GM18502 (cell line): ENCODE measurements around the gene TMEM255B.
"Not testable (repeated sequence)": the region's sequence is repeated elsewhere in the genome, so short reads cannot be mapped to it uniquely, and the experiment has no call there.

Source experiments
- ATAC-seq: cut with Tn5 transposase; IDR thresholded peaks from one replicate; pipeline ENCODE4 v1.9.1; 2021; ENCODE audit warnings: mild to moderate bottlenecking; ENCODE audit not compliant: unreplicated experiment, poor library complexity

Gene TMEM255B

DNA sequence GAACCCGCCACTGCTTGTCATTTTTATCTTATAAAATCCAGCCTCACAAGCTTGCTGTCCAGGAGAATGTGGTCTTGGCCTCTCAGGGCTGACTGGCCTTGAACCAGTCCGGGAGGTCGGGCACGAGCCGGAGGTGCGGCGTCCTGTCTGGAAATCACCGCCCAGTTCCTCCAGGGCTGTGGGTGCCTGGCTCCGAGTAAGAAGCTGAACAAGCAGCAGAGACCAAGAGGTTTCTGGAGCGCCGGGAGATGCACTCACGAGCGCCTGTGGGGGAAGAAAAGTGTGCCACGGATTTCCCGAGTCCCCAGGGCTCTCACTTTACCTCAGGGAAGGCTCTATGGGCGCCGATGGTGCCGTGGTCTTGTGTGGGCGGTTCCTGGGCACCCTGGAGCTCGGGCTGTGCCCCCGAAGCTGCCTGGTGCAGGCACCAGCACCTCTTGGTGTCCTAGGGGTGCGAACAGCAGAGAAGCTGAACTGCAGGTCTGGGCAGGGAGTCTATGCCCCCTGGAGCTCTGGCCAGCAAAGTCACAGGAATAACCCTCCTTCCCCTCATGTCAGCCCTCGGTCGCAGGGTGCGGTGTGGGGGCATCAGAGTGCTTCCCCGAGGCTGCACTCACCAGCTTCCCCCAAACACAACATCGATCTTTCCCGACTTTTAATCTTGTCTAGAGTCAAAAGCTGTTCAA lies 54.9 kb downstream of the TMEM255B start:
- ATAC-seq: no peak

DNA sequence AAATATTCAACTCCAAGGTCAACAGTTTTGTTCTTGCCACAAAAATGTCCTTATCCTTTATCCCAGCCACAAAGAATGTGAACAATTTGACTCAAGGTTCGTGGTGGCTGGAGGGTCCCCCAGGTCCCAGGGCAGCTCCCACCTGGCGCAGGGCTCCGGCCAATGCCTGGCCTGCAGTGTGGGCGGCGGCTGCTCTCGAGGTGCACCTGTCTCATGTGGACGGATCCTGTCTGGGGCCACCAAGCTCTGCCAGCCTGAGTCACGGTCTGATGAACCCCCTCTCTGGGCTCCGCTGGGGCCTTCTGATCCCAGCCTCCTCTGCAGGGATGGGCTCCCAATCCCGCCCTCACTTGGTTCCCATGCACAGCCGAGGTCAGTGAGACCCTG lies 55.4 kb downstream of the TMEM255B start:
- no peak for ATAC-seq

DNA sequence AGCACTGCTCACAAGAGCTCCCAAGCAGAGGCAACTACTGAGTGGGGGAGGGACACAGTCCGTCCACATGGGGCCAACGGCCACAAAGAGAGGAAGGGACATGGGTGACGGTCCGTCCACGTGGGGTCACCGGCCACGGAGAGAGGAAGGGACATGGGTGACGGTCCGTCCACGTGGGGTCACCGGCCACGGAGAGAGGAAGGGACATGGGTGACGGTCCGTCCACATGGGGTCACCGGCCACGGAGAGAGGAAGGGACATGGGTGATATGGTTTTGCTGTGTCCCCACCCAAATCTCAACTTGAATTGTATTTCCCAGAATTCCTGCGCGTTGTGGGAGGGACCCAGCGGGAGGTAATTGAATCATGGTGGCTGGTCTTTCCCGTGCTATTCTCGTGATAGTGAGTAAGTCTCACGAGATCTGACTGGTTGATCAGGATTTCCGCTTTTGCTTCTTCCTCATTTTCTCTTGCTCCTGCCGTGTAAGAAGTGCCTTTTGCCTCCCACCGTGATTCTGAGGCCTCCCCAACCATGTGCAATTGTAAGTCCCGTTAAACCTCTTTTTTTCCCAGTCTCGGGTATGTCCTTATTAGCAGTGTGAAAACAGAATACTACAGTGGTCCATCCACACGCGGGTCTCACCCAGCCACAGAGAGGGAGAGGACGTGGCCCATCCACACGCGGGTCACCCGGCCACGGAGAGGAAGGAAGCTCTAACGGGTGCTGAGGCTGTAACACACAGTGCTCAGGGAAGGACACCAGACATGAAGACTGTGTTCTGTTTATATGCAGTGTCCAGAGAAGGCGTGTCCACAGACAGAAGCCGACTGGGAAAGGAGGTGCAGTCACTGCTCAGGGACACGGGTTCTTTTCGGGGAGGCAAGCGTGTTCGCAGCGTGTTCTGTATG lies 56.4 kb downstream of the TMEM255B start:
- ATAC-seq: peak; percentile 53

DNA sequence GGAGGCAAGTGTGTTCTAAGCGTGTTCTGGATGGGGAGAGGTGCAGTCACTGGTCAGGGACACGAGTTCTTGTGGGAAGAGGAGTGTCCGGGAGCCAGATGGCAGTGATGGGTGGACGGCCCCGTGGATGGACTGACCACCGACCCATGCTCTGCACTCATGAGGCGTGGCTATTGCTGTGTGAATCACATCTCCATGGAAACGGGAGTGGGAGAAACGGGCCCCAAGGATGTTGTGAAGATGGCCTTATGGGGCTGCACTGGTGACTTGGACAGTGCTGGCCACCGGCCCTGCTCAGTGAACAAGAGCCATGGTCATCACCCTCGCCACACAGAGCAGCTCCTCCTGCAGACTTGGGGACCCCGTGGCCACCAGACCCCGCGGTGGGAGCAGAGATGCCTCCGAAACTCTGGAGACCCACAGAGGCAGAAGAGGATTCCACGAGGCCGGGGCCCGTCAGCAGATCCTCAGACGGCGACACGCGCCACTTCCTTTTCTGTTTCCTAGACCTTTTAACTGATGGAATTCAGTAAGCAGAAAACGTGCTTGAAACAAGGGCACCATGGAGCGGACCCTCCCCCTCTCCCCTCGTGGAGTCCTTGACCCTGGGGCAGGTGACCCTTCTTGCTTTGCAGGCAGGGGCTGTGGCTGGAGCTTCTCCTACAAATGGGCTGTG lies 57.4 kb downstream of the TMEM255B start:
- ATAC-seq: no peak

DNA sequence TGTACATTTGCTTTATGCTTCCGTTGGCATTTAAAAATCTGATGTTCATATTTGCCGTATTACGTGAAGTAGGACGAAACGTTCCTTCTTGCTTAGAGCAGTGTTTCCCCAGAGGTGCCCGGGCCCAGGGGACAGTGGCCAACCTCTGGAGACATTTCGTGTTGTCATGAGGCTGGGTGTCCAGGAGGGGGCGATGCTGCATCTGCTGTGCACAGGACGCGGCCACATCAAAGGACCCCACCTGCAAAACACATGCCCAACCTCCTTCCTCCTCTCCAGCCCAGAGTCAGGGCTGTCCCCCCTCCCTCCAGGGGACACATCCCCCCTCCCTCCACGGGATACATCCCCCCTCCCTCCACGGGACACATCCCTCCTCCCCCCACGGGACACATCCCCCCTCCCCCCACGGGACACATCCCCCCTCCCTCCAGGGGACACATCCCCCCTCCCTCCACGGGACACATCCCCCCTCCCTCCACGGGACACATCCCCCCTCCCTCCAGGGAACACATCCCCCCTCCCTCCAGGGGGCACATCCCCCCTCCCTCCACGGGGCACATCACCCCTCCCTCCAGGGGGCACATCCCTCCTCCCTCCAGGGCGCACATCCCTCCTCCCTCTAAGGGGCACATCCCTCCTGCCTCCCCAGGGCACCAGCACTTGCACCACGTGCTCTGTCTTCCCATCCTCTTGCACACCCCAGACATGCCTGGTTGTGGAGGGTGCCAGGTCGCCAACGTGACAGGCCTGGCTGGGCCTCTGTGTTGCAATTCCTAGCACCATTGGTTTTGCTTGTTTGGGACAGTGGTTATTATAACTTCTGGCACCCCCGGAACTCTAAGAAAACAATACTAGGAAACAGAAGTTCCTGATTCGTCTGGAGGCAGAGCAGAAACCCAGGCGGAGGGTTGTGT lies 58.2 kb downstream of the TMEM255B start:
- ATAC-seq: peak; percentile 57

DNA sequence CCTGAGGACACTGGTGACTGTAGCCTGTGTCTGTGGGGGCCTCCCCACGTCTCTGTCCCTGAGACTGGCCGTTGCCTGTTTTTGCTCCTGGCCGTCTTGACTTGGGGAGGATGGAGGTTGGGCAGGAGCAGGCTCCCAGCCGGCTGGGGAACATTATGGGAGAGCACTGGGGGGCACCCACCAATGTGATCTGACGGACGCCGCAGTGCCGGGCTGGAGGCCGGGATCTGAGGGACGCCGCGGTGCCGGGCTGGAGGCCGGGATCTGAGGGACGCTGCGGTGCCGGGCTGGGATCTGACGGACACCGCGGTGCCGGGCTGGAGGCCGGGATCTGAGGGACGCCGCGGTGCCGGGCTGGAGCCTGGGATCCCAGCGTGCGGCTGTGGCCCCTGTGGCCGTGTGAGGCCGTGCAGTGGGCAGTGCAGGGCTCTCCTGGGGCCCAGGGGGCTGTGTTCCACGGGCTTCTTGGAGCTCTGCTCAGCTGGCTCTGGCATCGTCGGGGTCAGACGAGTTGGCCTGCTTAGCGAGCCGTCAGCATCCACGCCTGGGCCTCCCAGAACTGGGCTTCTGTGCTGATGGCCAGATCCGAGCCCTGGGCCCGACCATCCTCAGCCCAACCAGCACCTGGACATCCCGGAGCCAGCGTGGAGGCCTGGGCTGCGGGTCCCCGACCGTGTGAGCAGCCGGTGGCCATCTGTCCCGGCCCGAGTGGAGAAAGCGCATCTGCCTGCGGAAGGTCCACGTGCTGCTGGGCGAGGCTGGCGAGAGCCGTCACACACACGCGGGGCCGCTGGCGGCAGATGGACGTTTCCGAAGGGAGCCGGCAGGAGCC lies 59.0 kb downstream of the TMEM255B start:
- no peak for ATAC-seq

DNA sequence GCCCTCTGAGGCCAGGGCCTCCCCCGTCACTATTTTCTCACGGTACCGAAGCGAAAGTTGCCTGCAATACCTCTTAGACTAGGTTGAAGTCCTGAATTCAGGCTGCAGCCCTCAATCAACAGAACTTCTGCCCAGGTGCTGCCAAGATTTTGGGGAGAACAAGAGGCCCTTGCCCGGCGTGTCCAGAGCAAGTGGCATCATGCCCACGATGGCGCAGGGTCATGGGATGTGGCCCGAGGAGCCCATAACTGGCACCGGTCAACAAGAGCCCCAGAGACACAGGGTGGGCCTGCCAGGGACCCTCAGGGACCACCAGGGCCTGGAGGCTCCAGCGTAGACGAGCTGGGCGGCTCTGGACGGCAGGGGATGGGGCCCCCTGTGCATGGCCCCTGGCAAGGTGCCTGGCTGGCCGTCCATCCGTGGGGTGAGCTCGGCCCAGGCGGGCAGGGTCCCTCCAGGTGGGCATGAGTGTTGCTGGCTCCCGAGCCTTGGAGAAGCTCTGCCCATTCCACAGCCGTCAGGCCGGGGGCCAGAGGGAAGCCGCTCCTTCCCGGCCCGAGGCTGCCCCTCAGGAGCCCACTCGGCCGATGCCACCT lies 59.8 kb downstream of the TMEM255B start:
- ATAC-seq: no peak

DNA sequence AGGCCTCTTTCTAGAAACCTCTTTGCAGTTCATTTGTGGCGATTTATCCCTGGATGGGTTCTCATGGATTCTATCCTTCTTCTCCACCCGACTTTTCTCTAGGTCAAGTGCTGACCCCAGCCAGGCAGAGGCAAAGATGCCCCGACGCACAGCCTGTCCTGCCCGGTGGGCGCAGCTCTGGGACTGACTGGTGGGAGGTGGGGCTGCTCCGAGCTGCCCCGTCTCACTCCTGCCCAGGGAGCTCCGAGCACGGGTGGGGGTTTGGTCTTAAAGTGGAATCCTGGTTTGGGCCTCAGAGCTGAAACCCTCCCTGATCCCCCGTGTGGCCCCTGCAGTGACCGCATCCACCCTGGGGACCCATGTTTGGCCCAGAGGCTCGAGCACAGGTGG lies 60.3 kb downstream of the TMEM255B start:
- ATAC-seq: no peak

DNA sequence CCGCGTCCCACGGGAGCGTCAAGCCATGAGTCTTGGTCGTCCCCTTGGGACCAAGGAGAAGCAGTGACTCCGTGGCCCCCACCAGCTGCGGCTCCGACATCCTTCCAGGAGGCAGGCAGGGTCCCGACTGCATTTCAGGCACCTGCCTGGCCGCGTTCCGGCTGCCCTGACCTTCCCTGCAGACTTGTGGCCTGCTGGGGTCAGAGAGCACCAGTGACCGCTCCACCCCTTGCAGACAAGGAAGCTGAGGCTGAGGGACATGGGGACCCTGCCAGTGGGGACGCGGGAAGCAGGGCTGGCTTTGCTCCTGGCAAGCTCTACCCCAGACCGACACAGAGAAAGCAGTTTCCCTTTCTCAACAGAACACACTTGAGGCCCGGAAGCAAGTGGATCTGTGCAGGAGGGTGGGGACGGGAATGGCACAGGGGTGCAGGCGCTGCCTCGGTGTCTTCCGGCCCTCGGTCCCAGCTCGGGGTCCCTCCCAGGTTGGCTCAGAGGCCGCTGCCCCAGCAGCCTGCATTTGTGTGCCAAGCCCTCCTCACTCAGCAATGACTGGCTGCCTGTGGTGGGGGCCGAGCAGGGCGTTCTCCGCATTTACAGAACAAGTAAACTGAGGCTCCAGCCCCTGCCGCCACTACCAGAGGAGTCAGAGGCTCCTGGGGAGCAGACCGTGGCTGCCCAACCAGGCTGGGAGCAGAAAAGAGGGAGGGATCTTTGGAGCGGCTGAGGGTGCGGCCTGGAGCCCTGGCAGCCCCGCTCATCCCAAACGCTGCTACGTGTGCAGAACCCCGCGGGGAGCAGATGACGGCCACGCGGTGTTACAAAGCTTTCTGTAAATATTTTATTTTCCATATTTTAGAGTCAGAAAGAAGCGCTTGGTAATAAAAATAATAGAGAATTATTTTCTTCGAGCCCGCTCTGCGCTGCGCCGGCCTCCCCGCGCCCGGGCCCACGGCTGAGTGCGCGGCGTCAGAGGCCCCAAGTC lies 61.0 kb downstream of the TMEM255B start:
- ATAC-seq: no peak

DNA sequence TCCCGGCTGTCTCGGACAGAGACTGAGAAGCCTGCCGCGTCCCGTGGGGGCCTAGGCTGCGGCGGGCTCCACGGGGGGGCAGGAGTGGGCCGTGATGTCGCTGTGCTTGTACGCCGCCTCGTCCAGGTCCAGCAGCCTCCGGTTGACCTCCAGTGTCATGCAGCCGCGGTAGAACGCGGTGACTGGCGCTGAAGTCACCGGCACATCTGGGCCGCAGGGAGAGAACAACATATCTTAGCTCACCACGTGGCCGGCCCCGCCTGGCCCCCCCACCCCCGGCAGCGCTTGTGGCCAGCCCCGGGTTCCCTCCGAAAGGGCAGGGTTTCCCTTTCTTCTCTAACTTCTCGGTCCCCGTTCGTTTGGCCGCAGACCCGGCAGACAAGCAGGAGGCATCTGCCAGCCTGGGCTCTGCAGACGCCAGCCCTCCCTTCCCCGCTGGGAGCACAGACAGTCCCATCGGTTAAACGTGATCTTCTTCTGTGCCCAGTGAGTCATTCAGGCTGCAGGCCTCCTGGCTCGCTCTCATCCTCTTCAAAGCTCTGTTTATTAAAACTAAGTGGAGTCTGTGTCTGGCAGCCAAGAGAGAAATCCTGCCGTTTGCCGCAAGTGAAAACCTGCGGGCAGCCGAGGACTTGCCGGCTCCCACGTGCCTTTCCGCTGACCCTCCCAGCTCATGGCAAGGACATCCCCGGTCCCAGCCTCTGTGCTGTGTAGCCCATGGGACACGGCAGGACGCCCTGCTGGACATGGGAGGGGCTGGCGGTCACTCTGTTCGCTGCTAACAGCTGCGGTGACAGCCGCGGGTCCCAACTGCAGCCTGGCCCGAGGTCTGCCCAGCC lies 62.0 kb downstream of the TMEM255B start:
- no peak for ATAC-seq

DNA sequence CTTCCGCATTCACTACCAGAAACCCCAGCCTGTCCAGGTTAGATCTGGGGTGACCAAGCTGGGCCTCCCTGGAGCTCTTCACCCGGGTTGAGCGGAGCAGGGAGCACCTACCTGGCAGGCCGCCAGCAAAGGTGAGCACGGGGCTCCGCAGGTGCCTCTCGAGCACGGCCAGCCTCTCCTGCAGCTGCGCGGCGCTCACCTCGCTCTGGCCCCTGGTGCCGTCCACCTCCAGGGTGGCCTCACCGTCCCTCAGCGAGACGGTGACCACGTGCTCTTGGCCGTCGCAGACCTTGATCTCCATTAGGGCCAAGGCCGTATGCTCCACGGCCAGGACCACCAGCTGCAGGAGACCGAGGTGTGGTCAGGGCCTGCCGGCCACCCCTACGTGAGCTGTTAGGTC lies 62.8 kb downstream of the TMEM255B start:
- ATAC-seq: no peak

DNA sequence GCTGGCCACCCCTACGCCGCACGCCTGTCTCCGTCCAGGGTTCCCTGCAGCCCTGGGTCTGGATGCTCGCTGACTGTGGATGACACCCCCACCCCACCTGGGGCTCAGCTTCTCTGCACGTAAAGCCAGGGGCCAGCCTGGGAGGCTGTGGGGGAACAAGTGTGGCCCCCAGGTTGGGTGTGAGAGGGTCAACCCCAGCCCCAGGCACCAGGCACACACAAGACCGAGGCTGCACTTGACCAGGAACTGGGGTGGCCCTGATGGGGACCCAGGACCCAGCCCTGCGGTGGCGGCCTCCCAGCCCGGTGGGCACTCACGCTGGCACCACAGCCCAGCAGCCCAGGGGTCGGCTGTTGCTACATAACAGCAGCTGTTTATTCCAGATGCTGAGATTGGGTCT lies 63.2 kb downstream of the TMEM255B start:
- ATAC-seq: no peak

DNA sequence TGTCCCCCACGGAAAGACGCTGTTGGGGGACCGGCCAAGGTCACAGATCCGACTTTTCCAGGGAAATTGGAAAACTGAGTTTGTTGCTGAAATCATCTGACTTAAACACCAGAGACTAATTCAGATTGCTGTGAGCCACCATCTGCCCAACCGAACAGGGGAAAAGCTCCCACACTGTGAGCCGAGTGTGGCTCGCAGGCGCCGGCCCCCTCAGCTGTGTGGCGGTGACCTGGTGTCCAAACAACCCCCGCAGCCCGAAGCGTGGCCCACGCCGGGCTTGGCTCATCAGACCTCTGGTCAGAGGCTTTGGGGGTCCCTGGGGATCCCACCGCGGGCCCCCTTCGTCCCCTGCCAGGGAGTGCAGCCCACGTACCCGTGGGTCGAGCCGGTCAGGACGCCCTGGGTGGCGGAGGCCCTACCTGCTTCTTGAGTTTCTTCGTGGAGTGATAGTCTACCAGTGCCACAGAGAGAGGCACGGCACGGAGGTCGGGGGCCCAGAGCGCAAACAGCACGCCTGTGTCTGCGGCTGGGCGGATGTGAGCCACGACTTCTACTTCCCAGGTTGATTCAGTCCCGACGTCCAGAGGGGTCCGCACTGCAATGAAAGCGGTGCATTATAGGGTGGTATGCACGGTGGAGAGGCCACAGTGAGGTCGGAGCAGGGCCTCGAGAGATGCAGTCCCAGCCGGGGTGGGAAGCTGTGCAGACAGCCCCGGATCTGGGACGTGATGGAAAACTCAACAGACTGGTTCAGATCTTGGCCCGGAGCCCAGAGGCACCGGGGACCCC lies 64.1 kb downstream of the TMEM255B start:
- no peak for ATAC-seq

DNA sequence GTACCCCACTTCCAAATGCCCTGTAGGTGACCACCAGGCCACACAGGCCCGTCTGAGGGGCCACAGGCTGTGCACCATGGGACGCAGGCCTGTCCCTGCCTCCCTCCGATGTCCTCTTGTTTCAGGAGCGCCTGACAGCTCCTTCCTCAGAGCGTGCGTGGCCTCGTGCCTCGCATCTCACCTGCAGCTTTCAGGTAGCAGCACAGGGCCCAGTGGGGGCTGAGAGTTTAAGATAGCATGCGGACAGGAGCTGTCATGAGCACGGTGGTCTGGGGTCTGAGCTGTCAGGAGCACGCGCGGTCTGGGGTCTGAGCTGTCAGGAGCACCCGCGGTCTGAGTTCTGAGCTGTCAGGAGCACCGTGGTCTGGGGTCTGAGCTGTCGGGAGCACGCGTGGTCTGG lies 64.7 kb downstream of the TMEM255B start:
- no peak for ATAC-seq

DNA sequence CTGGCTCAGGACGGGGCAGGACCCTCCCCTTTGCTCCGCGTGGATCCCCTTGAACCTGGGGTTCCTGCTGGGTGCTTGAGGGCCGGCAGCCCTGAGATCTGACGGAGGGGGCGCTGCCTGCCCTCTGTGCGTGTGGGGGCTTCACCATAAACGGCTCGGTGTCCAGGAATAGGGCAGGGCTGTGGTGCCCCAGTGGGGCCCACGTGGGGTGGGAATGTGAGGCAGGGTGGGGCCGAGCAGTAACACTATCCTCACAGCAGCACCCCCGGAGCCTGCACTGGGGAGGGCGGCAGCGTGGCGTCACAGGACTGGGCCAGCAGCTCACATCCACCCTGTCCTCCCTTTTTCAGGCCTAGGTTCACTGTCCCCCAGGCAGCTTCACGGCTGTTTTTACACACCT lies 66.8 kb downstream of the TMEM255B start:
- ATAC-seq: no peak

DNA sequence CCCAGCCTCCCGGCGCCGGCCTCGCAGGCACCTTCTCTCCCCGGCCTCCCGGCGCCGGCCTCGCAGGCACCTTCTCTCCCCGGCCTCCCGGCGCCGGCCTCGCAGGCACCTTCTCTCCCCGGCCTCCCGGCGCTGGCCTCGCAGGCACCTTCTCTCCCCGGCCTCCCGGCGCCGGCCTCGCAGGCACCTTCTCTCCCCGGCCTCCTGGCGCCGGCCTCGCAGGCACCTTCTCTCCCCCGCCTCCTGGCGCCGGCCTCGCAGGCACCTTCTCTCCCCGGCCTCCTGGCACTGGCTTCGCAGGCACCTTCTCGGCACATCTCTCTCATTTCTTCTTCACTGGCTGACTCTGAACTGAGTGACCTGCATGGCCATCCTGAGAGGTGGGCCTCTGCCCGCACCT lies 67.4 kb downstream of the TMEM255B start:
- not testable (repeated sequence) for ATAC-seq
